Stimulated activated CD4-positive, alpha-beta T cell treated with anti-CD3 and anti-CD28 coated beads, Interleukin-4, amount 100 ng/mL, for 24 hours (primary cell): ENCODE data around the gene IL6R.
A peak's percentile ranks its signal among the peaks of the same experiment; 100 is the strongest.
"Not testable (repeated sequence)": the region's sequence is repeated elsewhere in the genome, so short reads cannot be mapped to it uniquely, and the experiment has no call there.

Source experiments
- DNase-seq: peaks from one replicate; pipeline ENCODE4 v3.0.0-alpha.2; 2020

IL6R gene

GRCh38 chr1:154404984-154405746, at the start of gene IL6R:
TSS of gene IL6R (plus strand) at chr1:154405343. CDS start at chr1:154405630, 287 bp downstream.
- peak; percentile 71 for DNase-seq

DNA sequence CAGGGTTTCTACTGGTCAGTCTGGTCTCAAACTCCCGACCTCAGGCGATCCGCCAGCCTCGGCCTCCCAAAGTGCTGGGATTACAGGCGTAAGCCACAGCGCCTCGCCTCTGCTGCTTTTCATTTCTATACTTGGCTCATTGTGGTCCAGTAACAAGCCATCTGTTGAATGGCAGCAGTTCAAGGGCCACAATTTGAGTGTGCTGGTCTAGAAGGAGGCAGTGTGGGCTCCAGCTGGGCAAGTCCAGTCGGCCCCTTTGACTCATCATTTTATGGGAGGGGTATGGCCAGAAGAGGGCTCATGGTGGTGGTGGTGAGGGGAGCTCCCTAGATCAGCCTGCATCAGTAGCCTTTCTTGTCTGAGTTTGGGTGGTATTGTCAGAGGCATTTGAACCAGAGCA, 46.6 kb upstream of the IL6R start:
- no peak for DNase-seq

GRCh38 chr1:154360288-154360687, 44.9 kb upstream of the IL6R start:
- no peak for DNase-seq

DNA sequence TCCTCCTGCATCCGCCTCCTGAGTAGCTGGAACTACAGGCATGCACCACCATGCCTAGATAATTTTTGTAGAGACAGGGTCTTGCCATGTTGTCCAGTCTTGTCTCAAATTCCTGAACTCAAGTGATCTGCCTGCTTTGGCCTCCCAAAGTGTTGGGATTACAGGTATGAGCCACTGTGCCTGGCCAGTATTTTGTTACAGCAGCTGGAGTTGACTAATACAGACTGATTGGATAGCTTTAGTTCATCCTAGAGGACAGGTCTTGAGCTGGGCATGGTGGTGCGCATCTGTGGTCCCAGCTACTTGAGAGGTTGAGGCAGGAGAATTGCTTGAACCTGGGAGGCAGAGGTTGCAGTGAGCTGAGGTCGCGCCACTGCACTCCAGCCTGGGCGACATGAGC, 44.3 kb upstream of the IL6R start:
- DNase-seq = not testable (repeated sequence)

DNA sequence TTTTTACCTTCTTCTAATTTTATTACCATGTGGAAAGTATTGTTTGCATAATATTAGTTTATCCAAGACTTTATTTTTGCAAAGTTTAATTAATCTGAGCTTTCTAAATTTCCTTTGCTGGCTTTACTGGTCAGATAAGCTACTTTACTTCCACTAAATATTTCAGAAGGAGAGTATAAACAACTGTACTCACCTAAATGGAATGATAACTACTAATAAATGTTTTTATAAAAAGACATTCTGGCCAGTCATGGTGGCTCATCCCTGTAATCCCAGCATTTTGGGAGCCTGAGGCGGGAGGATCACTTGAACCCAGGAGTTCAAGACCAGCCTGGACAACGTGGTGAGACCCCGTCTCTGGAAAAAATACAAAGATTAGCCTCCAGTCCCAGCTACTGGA, 43.8 kb upstream of the IL6R start:
- DNase-seq = no peak

DNA sequence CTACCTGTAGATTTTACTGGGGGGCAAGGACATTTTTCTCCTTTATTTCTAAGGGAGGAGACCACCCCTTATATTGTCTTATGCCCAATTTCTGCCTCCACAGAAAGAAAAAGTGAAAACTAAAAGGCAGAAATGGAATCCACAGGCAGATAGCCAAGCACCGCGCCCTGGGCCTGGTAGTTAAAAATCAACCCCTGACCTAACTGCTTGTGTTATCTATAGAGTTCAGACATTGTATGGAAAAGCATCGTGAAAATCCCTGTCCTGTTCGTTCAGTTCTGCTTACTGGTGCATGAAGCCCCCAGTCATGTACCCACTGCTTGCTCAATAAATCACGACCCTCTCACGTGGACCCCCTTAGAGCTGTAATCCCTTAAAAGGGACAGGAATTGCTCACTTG, 33.7 kb upstream of the IL6R start:
- no peak for DNase-seq

- peak; percentile 18 for DNase-seq
These were observed 31.3 kb upstream of the IL6R start for GRCh38 chr1:154373777-154374357.

- DNase-seq = no peak
These were observed 25.8 kb upstream of the IL6R start for GRCh38 chr1:154379301-154379700.

GRCh38 chr1:154384650-154385489, 20.3 kb upstream of the IL6R start:
- DNase-seq = no peak

- DNase-seq = peak; percentile 90
These were observed 18.3 kb upstream of the IL6R start for GRCh38 chr1:154386643-154387352.

- no peak for DNase-seq
These were observed 13.9 kb upstream of the IL6R start for GRCh38 chr1:154391086-154391770.

DNA sequence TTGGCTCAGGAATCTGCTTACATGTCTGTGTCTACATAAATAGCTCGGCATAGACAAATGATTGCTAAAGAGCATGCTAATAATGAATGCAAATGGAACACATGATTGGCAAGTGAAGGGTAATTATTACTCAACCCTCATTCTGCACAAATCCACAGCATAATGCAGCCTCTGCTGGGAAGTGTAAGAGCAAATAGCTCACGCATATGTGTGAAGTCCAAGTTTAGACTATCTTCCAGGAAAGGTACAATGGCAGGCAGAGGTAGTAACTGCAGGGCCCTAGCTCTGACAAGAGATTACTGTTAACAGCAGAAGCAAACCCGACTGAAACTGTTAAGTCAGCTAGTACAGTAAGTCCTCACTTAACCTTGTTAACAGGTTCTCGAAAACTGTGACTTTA, 7.0 kb upstream of the IL6R start:
- DNase-seq = no peak

DNA sequence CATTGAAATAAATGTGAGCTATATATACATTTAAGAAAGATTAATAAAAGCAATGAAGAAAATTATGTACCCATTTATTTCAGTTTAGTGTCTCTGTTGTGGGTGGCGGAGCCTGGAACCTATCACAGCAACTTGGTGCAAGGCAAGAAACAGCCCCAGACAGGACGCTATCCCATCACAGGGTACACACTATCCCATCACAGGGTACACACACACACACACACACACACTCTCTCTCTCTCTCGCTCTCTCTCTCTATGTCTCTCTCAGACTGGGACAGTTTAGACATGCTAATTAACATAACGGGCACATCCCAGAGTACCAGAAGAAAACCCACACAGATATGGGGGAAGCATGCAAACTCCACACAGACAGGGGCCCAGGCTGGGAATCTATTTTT, 6.5 kb upstream of the IL6R start:
- no peak for DNase-seq

- DNase-seq = no peak
These were observed 4.8 kb upstream of the IL6R start for GRCh38 chr1:154400381-154400801.

- DNase-seq = no peak
These were observed 2.7 kb upstream of the IL6R start for GRCh38 chr1:154402409-154402921.

DNA sequence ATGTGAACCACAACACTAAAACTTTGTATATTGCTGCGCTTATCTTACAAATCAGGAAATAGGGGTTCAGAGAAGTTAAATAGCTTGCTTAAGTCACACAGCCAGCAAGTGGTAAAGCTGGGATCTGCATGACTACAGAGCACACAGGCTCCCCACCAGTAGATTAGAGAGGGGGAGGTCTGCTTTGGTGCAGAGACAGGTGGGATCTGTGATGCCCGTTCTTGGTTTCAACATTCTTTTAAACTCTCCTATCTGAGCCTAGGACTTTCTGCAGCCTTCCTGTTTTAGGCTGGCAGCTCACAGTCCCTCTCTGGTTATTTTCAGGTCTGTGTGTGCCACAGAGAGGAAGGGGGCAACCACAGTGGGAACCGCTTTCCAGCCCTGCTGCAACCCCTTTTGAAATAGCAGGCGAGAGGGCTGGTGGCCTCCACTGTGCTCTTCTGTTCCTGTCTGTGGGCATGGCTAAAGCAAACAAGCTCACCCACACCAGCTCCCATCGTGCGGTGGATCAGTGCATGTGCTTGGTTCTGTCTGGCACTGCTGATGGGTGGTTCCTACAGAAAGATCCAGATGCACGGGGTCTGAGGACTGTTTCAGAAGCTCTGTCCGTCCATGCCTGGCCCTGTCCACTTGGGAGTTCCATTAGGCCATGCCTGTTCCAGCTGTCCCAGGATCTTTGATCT, 1.7 kb upstream of the IL6R start:
- peak; percentile 41 for DNase-seq

- no peak for DNase-seq
These were observed 1.2 kb upstream of the IL6R start for GRCh38 chr1:154403983-154404382.

- no peak for DNase-seq
These were observed 622 bp upstream of the IL6R start for GRCh38 chr1:154404511-154404931.

DNA sequence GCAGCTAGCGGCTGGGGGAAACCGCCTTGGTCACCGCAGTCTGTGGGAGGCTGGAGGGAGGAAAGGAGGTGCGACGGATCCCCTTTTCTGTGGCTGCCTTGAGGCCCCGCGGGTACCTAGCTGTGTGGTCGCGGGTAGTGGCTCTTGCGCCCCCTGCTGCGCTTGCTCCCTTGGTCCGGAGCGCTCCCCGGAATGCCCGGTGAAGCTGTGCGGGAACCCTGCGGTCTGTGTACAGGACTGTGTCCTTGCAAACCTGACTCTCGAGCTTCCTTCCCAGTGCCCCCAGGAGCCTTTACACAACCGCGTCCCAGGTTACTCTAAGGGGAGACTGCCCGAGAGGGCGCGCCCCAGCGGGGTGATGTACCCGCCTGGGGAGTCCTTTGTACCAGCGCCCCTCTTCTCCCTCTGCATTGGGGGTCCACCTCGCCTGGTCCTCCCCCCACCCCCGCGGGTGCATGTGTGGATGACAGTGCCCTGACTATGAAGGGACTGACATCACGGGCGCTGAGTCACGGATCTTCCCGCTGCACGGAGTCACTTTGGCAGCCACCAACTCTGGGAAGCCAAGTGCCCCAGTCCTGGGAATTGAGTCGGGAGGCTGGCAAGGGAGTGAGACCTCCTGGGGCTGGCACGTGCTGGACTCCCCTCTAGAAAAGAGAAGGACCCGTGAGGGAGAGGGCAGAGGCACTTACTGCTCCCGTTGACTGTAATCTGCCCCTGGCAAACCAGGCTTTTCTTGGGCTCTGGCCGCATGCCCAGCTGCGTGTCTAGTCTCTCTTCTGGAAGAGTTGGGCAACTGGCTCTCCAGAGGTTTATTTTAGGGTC, 816 bp downstream of the IL6R start:
- DNase-seq = peak; percentile 79

DNA sequence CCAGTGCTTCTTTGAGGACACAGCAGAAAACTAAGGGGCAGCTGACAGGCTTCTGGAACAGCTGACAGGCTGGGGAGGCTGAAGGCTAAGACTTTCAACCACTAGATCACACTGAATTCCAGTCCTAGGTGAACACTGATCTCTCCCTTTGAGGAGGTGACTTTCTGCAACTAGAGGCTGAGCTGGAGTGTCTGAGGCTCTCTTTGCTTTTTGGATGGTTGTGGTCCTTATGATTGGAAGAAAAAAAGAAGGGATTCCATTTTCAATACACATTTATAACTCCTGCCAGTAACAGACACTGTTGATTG, 1.4 kb downstream of the IL6R start:
- no peak for DNase-seq

DNA sequence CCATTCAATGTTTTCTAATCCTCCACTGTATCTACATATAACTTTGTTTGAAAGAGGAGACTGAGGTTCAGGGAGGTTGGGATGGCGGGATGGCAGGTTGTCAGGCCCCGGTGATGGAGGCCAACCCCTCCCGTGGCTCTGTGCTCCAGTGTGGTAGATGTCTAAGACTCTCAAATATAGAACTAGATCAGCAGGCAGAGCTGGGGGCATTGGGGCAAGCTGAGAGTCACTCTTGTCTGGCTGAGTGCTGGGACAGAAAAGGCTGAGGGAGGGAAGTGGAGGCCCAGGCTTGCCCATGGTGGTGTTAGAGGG, 1.7 kb downstream of the IL6R start:
- no peak for DNase-seq
